Erythroblast (primary cell): ENCODE results near the gene CHST12.

Source experiments
- GATA1 ChIP-seq: IDR thresholded peaks from 2 replicates; pipeline ENCODE4 v1.6.1; 2011; ENCODE audit warnings: low read depth, mild to moderate bottlenecking, control low read depth, low read length, moderate library complexity
- POLR2A ChIP-seq: IDR thresholded peaks from 2 replicates; pipeline ENCODE4 v1.6.1; 2011; ENCODE audit warnings: mild to moderate bottlenecking, low read length

DNA sequence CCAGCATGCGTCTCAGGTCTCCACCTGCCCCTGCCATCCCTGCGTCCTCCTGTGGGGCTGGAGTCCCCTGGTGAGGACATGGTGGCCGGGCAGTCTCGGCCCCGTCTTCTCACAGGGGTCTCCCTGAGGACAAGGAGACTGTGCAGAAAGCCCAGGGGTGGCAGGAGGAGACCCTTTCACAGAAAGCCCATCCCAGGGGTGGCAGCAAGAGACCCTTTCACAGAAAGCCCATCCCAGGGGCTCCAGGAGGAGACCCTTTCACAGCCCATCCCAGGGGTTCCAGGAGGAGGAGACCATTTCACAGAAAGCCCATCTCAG lies 14.8 kb upstream of the CHST12 start:
- TF ChIP-seq POLR2A: no peak
- no peak for TF ChIP-seq GATA1
